HG03354 (cell line): ENCODE data around the gene DAZAP1.

Source experiments
- ATAC-seq: cut with Tn5 transposase; IDR thresholded peaks from one replicate; pipeline ENCODE4 v1.9.1; 2021; ENCODE audit warnings: mild to moderate bottlenecking; ENCODE audit not compliant: unreplicated experiment, poor library complexity, severe bottlenecking

DAZAP1 gene

GRCh38 chr19:1376415-1376805 is 31.0 kb upstream of the DAZAP1 start:
- no peak for ATAC-seq

- ATAC-seq, result no peak
Observed at GRCh38 chr19:1377176-1377964, 30.0 kb upstream of the DAZAP1 start.

DNA sequence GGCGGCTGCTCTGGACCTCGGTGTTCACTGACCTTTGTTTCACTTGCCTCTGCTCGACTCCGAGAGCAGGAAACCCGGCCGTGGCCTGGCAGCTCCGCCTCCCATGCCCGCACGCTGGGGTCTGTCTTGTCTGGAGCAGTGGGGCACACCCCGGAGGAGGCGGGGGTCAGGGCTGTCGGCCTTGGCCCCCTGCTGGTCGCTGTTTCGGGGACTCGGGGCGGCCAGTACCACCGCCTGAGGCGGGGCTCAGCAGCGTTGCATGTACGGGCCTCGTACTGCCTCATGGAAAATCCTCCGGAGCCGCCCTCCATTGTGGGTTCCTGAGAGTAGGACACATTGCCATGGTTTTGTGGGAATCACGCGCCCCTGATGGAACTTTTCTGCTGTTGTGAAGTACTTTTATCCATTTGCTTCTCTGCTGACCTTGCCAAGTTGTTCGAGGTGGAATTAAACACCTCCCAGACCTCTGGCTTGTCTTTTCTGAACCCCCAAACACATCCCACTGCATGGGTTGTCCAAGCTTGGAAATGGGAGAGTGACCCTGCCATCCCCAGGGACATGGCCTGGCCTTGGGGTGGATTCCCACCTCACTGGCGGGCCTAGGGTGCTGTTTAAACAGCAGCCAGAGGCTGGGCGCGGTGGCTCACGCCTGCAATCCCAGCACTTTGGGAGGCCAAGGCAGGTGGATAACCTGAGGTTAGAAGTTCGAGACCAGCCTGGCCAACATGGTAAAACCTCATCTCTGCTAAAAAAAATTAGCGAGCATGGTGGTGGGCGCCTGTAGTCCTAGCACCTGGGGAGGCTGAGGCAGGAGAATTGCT is 29.2 kb upstream of the DAZAP1 start:
- ATAC-seq, result no peak

DNA sequence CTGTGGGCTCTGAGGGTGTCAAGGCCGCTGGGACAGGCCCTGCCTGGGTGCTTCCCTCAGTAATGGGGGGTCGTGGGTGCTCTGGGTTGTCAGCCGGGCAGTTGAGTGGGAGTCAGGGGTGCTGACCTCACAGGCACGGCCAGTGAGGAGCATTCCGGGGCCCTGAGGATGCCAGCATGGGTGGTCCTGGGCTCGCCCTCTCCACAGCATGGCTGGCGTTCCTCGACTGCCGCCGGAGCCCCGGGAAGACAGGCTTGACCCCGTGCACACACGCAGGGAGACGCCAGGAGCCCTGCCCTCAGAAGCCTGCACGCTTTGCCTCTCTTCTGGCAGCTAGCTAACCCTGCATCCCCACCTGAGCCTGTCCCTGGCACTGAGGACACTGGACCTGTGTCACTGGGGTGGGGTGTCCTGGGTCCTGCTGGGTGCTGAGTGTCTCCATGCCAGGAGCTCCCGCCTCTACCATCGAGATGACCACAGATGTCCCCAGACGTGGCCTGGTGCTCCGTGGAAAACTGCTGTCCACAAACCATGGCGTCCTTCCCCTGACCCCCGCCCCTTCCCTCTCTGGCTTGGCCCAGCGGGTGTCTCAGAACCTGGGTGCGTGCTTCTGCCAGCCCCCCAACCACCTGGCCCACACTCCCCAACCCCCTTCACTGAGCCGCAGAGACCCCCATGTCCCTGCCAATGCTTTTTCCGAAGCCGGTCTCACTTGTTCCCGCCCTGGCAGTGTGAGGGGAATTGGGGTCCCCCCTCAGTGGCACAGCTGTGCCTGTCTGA is 28.1 kb upstream of the DAZAP1 start:
- ATAC-seq, result no peak

DNA sequence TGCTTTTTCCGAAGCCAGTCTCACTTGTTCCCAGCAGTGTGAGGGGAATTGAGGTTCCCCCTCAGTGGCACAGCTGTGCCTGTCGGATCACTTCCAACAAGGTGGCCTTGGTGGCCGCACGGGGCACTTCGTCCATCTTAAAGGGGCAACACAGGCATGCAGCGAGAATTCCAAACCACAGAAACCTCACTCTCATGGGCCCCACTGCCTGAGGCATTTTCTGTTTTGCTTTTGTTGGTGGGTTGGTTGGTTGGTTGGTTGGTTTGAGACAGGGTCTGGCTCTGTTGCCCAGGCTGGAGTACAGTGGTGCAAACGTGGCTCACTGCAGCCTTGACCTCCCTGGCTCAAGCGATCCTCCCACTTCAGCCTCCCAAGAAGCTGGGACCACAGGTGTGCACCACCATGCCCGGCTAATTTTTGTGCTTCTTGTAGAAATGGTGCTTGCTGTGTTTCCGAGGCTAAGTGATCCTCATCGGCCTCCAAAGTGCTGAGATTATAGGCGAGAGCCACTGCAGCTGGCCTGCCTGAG is 27.4 kb upstream of the DAZAP1 start:
- ATAC-seq, result no peak

- no peak for ATAC-seq
Observed at GRCh38 chr19:1382250-1382649, 25.1 kb upstream of the DAZAP1 start.

DNA sequence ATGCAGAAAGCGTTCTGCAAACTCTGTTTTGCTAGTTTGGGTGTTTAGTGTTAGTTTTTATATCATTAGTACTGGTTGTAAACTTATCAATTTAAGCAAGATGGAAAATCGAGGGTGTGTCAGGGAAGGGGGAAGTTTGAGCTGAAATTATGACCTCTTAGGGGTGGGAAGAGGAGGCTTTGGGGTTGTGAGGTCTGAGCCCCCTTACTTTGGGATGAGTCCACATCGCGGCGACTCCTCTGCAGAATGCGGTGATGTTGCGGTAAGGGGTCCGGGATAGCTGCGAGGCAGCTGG is 24.4 kb upstream of the DAZAP1 start:
- no peak for ATAC-seq

DNA sequence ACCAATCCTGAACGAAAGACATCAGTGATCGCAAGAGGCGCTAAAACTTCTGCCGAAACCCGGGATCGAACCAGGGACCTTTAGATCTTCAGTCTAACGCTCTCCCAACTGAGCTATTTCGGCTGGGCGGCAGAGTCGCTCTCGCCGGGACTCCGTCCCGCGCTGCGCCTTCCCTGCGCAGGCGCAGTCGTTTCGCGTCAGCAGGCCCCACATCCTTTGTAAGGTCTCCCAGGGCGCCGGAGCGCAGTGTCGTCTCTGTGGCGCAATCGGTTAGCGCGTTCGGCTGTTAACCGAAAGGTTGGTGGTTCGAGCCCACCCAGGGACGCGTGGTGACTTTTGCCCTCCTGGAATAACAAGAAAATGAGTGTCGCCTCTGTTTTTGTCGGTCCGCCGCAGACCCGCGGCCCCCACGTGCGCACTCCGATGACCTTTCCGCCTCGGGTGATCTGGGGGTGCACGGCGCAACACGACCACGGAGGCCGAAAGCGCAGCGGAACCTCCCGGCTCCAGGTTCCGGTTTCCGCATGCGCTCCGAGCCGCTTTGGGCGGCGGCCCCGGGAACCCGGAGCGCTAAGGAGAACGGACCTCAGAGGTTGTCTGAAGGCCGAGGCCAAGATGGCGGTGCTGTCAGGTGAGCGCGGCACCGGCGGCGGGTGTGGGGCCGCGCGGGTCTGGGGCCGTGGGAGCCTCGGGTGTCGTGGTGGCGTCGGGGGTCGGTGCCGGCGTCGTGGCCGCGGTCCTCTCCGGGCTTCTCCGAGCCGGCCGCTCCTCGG is 23.9 kb upstream of the DAZAP1 start, which contains the start of gene NDUFS7:
Gene NDUFS7, plus strand, starts transcription at position 596 of the 773 bp plus-strand sequence. Its CDS starts 20 bp downstream, at position 616.
- peak; percentile 72 for ATAC-seq

DNA sequence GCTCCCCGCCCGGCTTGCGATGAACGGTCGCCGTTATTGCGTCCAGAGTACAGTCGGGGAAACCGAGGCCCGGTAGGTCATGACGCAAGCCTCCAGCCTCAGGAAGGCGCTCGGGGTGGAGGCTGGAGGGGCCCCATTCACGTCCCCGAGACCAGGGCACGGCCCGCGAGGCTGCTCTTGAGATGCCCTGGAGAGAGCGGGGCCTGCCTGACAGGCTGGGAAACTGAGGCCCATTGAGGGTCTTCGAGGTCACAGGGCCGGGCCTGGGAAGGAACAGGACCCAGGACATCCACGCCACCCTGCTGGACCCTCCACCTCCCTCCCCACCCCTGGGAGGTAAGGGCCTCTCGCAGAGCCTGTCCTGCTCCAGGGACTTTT is 23.3 kb upstream of the DAZAP1 start:
- no peak for ATAC-seq

GRCh38 chr19:1384478-1385110 is 22.8 kb upstream of the DAZAP1 start:
- ATAC-seq, result no peak

GRCh38 chr19:1385816-1386215 is 21.6 kb upstream of the DAZAP1 start:
- no peak for ATAC-seq

GRCh38 chr19:1386945-1387683 is 20.3 kb upstream of the DAZAP1 start:
- ATAC-seq, result no peak

GRCh38 chr19:1387684-1388636 is 19.4 kb upstream of the DAZAP1 start:
- ATAC-seq, result no peak

DNA sequence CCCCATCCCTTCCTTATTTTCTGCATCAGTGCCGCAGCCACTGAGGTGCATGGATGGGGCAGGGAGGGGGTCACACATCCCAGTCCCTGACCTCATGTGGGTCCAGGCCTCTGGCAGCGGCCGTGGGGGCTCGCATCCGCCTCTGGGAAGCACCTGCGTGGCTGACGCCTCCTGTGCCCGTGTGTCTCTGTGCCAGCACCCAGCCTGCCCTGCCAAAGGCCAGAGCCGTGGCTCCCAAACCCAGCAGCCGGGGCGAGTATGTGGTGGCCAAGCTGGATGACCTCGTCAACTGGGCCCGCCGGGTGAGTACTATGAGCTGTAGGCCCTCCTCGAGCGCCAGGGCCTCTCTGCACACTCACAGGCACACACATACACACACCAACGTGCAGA is 18.8 kb upstream of the DAZAP1 start:
- ATAC-seq, result no peak

DNA sequence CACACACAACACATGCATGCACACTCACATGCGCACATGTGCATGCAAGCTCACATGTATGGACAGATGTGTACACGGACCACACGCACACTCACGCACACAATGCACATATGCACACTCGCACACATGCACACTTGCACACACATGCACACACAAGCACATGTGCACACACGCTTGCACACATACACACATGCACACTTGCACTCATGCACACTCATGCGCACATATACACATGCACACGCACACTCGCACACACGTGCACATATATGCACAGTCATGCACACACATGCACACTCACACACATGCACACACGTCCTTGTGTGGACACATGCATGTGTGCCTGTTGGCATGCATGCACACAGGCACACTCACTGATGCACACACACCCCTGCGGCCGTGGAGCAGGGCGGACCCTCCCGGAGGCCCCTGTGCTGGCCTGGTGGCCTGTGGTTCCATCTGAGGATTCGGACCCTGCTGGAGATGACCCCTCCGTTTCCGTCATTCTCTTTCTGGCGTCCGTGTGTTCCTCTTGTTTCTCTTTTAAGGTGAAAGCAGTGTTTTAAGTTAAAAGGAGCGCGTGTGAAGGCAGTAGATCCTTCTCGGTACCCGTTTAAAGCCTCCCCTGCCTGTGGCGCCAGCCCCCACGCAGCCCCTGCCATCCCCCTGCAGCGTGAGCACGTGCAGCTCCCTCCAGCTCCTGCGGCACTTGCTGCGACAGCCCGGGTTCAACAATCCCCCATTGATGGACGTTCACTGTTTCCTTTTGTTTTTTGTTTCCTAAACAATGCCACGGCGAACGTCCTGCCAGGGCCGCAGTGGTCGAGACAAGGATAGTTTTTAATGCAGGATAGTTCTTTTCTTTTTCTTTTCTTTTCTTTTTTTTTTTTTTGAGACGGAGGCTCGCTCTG is 18.1 kb upstream of the DAZAP1 start:
- no peak for ATAC-seq

GRCh38 chr19:1390890-1391423 is 16.4 kb upstream of the DAZAP1 start:
- no peak for ATAC-seq
